K562 (cell line): ENCODE measurements around the gene PBXIP1. TPM values are rescaled to one million over a fixed set of nuclear protein-coding genes. Genes with fewer than 3 reads are reported as not detected.

Source experiments
- ATAC-seq: fragments of 200-7000 bp; cut with Tn5 transposase; 3 replicates; pipeline ENCODE4 v1.9.1; 2020; ENCODE audit warnings: moderate library complexity
- BruUV-seq: library from RNA; stranded (reverse); fragments of 400-500 nt; replicated peaks from 2 replicates; lab custom pipeline; 2021; lab: Mats Ljungman, UMichigan
- CTCF ChIA-PET: fragments of 300-600 bp; formaldehyde crosslinking; extraction: SDS; loops from one replicate; lab custom pipeline; 2021; ENCODE audit warnings: low intra/inter-chr PET ratio; lab: Yijun Ruan, JAX
- POLR2A ChIA-PET: fragments of 300-600, 350-650 bp; sonication (Branson Sonifier 250); formaldehyde crosslinking; extraction: SDS; loops from one replicate; lab custom pipeline; 2021; ENCODE audit warnings: antibody characterized with exemption, inconsistent platforms; lab: Yijun Ruan, JAX
- DNase-seq, 4 experiments: peaks; one replicate each; pipeline versions ENCODE4 v3.0.0 to v3.0.0-alpha.2; 2011 to 2018; ENCODE audit warnings: low spot score in 3 of 4, mixed read lengths in 3 of 4; ENCODE audit errors: extremely low read depth in 1 of 4
- FAIRE-seq: peaks from 2 replicates; lab custom pipeline; 2011; peaks lifted over from hg19 to GRCh38; lab: Jason Lieb, UNC
- H2AFZ ChIP-seq: 2 replicates; pipeline ENCODE4 v1.6.0; 2011; ENCODE audit warnings: low read depth, low read length, control low read depth, inconsistent platforms
- H3K27ac ChIP-seq: fragments of 200-600 bp; 3 replicates; pipeline ENCODE4 v1.8.0; 2011; ENCODE audit warnings: low read depth, mild to moderate bottlenecking, control low read depth, inconsistent platforms, low read length, moderate library complexity, mixed read lengths; ENCODE audit errors: extremely low read depth
- H3K27me3 ChIP-seq, 2 experiments: fragments of 300-600 bp in 1 of 2; 2 replicates in 1 of 2; 3 replicates in 1 of 2; pipeline versions ENCODE4 v1.6.0 to v1.8.0; 2011; ENCODE audit warnings: inconsistent platforms in 2 of 2, low read length in 2 of 2, mild to moderate bottlenecking in 1 of 2, mixed read lengths in 1 of 2, moderate library complexity in 1 of 2; ENCODE audit not compliant: control insufficient read depth in 2 of 2, insufficient read depth in 2 of 2
- H3K36me3 ChIP-seq: fragments of 300-600 bp; 3 replicates; pipeline ENCODE4 v1.8.0; 2011; ENCODE audit warnings: mild to moderate bottlenecking, low read length, inconsistent platforms; ENCODE audit not compliant: control insufficient read depth, insufficient read depth
- H3K4me1 ChIP-seq, 2 experiments: fragments of 200-600 bp in 1 of 2; replicated peaks in 1 of 2; 2 replicates in 1 of 2; 3 replicates in 1 of 2; pipeline versions ENCODE4 v1.5.1 to v1.8.0; 2011; ENCODE audit warnings: inconsistent platforms in 2 of 2, low read length in 2 of 2, mild to moderate bottlenecking in 1 of 2, mixed read lengths in 1 of 2, moderate library complexity in 1 of 2; ENCODE audit not compliant: control insufficient read depth in 2 of 2, insufficient read depth in 2 of 2
- H3K4me2 ChIP-seq: 2 replicates; pipeline ENCODE4 v1.6.1; 2011; ENCODE audit warnings: low read length, control low read depth, inconsistent platforms, mixed read lengths; ENCODE audit not compliant: insufficient read depth
- H3K4me3 ChIP-seq: fragments of 200-600 bp; sonication (generic), shearing (Covaris generic); 2 replicates; pipeline ENCODE4 v1.5.1; 2016; ENCODE audit warnings: control low read depth, inconsistent platforms
- H3K79me2 ChIP-seq: fragments of 200-600 bp; 3 replicates; pipeline ENCODE4 v1.8.0; 2011; ENCODE audit warnings: low read length, inconsistent platforms; ENCODE audit not compliant: control insufficient read depth, insufficient read depth
- H3K9ac ChIP-seq, 2 experiments: 2 replicates each; pipeline versions ENCODE4 v1.6.0 to v1.6.1; 2011; ENCODE audit warnings: low read depth in 2 of 2, low read length in 2 of 2, control low read depth in 1 of 2, inconsistent platforms in 1 of 2, mild to moderate bottlenecking in 1 of 2, mixed read lengths in 1 of 2; ENCODE audit not compliant: insufficient read depth in 1 of 2
- H3K9me1 ChIP-seq: one replicate; pipeline ENCODE4 v1.6.0; 2011; ENCODE audit warnings: inconsistent platforms, mild to moderate bottlenecking, low read length, moderate library complexity; ENCODE audit not compliant: control insufficient read depth, insufficient read depth
- H3K9me3 ChIP-seq: replicated peaks from 2 replicates; pipeline ENCODE4 v1.5.1; 2011; ENCODE audit warnings: low read depth, low read length, inconsistent platforms; ENCODE audit not compliant: control insufficient read depth, insufficient read depth
- H4K20me1 ChIP-seq: replicated peaks from 2 replicates; pipeline ENCODE4 v1.6.1; 2011; ENCODE audit warnings: low read length, inconsistent platforms, mixed read lengths; ENCODE audit not compliant: control insufficient read depth, insufficient read depth
- ASH1L ChIP-seq: fragments of 450-650 bp; IDR thresholded peaks from 2 replicates; pipeline ENCODE4 v1.6.1; 2018; ENCODE audit warnings: borderline replicate concordance, mild to moderate bottlenecking, low read depth; ENCODE audit not compliant: partially characterized antibody
- ATF7 ChIP-seq: fragments of 450-650 bp; IDR thresholded peaks from 2 replicates; pipeline ENCODE4 v1.7.1; 2014; ENCODE audit warnings: mild to moderate bottlenecking, moderate library complexity
- MCM5 ChIP-seq: fragments of 450-650 bp; IDR thresholded peaks from 2 replicates; pipeline ENCODE4 v1.6.1; 2016; ENCODE audit warnings: low read depth
- POLR2A ChIP-seq: fragments of 450-650 bp; conservative IDR thresholded peaks from 2 replicates; pipeline ENCODE4 v1.6.1; 2016
- SMAD1 ChIP-seq: fragments of 150-350 bp; IDR thresholded peaks from 2 replicates; pipeline ENCODE4 v1.6.1; 2014; ENCODE audit warnings: low read length, low read depth; ENCODE audit not compliant: partially characterized antibody
- SRSF7 ChIP-seq: fragments of 200-400 bp; formaldehyde crosslinking; optimal IDR thresholded peaks from 2 replicates; pipeline ENCODE3; 2017; ENCODE audit warnings: mild to moderate bottlenecking, low read depth, low read length
- SUPT5H ChIP-seq: fragments of 450-650 bp; IDR thresholded peaks from 2 replicates; pipeline ENCODE4 v1.6.1; 2016
- THAP12 ChIP-seq: fragments of 250-450 bp; sonication (Bioruptor Pico); IDR thresholded peaks from 2 replicates; pipeline ENCODE4 v1.9.0; 2021; ENCODE audit warnings: mild to moderate bottlenecking, inconsistent platforms
- ZFP91 ChIP-seq: sonication (generic); formaldehyde crosslinking; IDR thresholded peaks from 2 replicates; pipeline ENCODE4 v1.8.0; 2022; ENCODE audit warnings: mild to moderate bottlenecking, missing genetic modification reagents
- ZHX1 ChIP-seq: fragments of 150-350 bp; conservative IDR thresholded peaks from 2 replicates; pipeline ENCODE4 v1.6.1; 2014; ENCODE audit warnings: low read length
- WGBS: fragments of 100-300 bp; shearing (Covaris generic); methylation state at CpG from one replicate; pipeline ENCODE4 v1.1.6; 2016; ENCODE audit warnings: low coverage, mixed read lengths; ENCODE audit not compliant: insufficient coverage; ENCODE audit errors: missing lambda C conversion rate; 5-methylcytosine and 5-hydroxymethylcytosine counted together
- in situ Hi-C: fragments of 300-500 bp; cut with MboI; formaldehyde crosslinking; loops from 4 replicates; pipeline ENCODE4 v1.15.0; 2018; ENCODE audit warnings: inconsistent platforms, mixed read lengths
- intact Hi-C: fragments of 100-400 bp; cut with micrococcal nuclease; formaldehyde crosslinking; loops from 2 replicates; pipeline ENCODE4 v1.14.2; 2022
- polyA plus RNA-seq, 8 experiments: library from polyadenylated mRNA; depleted of rRNA in 4 of 8; stranded (reverse) in 5 of 8; unstranded in 3 of 8; fragments of >200 nt; fragmentation: Nextera tagmentation in 2 of 8; fragmentation: Illumina TruSeq in 1 of 8; extraction: Ambion mirVana in 2 of 8; extraction: Trizol in 1 of 8; gene quantifications; 2 replicates each; pipeline versions ENCODE4 v1.2.1 to v1.2.3, GENCODE V29; 2011 to 2014; ENCODE audit warnings: inconsistent platforms in 1 of 8, missing spikeins in 1 of 8
- total RNA-seq, 7 experiments: library from RNA; depleted of rRNA in 6 of 7; stranded (reverse); fragments of >200 nt in 6 of 7; fragmentation: Illumina TruSeq in 2 of 7; extraction: Trizol in 2 of 7; gene quantifications; 2 replicates each; pipeline versions ENCODE4 v1.2.1 to v1.2.3, GENCODE V29; 2011 to 2021; ENCODE audit warnings: low replicate concordance in 1 of 7

The PBXIP1 gene
- total and polyA plus RNA-seq, 9 of the 15 experiments (the other 6 are each of a cell fraction or from before 2014, with no cell fraction given), result 0.13 to 8.3 (median 5.8) TPM

GRCh38 chr1:154959426-154959780 lies 3.5 kb upstream of the PBXIP1 start:
- FAIRE-seq, result no peak
- Histone ChIP-seq H4K20me1 (no peaks in the 10 kb centered on the region), H3K9ac (peak overlapping the region in 1 of 2 experiments; percentile 6; a peak in 1 of 4 replicates), H3K4me3 (no peak overlapping the region), H3K27me3 (no peaks in the 10 kb centered on the region), H3K9me3 (no peaks in the 10 kb centered on the region), H3K79me2 (peaks cover 36% of the 10 kb centered on the region), H3K4me2 (no peak overlapping the region), H3K9me1 (no peaks in the 10 kb centered on the region), H3K4me1 (peaks cover 36 to 57% of the 10 kb centered on the region in 2 experiments), H2AFZ (no peak overlapping the region), H3K27ac (no peak overlapping the region), H3K36me3 (peaks cover 39% of the 10 kb centered on the region; the same call in 2 of the 3 replicates)
- ChIA-PET POLR2A (interaction anchor here (0.6 to 7.0 kb wide), 3 partner anchors 9 to 343 kb away, joined by 3 to 80 read pairs (median 3); partner anchors contain the start of genes CKS1B and SHC1), CTCF (interaction anchor here (0.7 kb wide), 1 partner anchor 194 kb away, joined by 3 read pairs; no protein-coding TSS in a partner anchor)
- WGBS, result 100% methylated on average over 3 of the region's 7 CpGs
- in situ Hi-C loops (loop anchor here (5.0 kb wide), 1 partner anchor 103 kb away; the partner anchor contains the start of gene EFNA4), intact Hi-C loops (no loop called here)
- no peak for DNase-seq
- no peak for ATAC-seq
- TF ChIP-seq SMAD1, result no peak
- TF ChIP-seq ATF7, result no peak
- TF ChIP-seq ZFP91 (CRISPR knock-in tag), result no peak
- no peak for TF ChIP-seq SRSF7
- TF ChIP-seq MCM5, result no peak
- no peak for TF ChIP-seq POLR2A
- no peak for TF ChIP-seq SUPT5H
- no peak for TF ChIP-seq THAP12 (CRISPR knock-in tag)
- TF ChIP-seq ASH1L, result no peak
- TF ChIP-seq ZHX1, result no peak
- BruUV-seq, result no TSS peak
